Erythroblast (primary cell): ENCODE results near the gene ZFP69B.

Source experiments
- GATA1 ChIP-seq: IDR thresholded peaks from 2 replicates; pipeline ENCODE4 v1.6.1; 2011; ENCODE audit warnings: low read depth, mild to moderate bottlenecking, control low read depth, low read length, moderate library complexity
- POLR2A ChIP-seq: IDR thresholded peaks from 2 replicates; pipeline ENCODE4 v1.6.1; 2011; ENCODE audit warnings: mild to moderate bottlenecking, low read length

- TF ChIP-seq POLR2A = peak; percentile 79
- TF ChIP-seq GATA1 = no peak
Observed at GRCh38 chr1:40508375-40509341, 58.4 kb downstream of the ZFP69B start, which contains the start of gene EXO5.
